ENCODE measurements around the gene MAN2B2.

MAN2B2 gene

DNA sequence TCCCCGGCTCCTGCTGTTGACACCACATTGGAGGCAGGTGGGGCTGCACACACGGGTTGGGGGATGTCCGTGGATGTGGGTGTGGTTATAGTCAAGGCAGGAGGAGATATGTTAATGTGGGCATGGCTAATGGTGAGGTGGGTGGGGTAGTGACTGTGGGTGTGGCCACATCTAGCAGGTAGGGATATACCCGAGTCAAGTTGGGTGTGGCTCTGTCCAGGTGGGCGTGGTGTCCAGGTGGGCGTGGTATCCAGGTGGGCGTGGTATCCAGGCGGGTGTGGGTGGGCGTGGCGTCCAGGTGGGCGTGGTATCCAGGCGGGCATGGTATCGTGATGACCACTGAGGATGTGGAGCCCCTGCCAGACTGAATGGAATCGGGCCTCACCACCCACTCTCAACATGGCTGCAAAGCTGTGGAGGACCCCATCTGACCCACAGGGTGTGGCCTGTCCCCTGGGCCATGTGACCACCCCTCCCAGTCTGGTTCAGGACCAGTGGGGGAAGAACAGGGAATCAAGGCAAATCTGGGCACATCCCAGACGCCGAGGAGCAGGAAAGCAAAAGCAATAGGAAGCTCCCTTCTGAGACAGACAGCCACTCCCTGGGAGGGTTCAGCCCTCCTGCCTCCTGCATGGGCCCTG lies 21.0 kb downstream of the MAN2B2 start:
- no peak for DNase-seq (ENCODE audit: low spot score)

DNA sequence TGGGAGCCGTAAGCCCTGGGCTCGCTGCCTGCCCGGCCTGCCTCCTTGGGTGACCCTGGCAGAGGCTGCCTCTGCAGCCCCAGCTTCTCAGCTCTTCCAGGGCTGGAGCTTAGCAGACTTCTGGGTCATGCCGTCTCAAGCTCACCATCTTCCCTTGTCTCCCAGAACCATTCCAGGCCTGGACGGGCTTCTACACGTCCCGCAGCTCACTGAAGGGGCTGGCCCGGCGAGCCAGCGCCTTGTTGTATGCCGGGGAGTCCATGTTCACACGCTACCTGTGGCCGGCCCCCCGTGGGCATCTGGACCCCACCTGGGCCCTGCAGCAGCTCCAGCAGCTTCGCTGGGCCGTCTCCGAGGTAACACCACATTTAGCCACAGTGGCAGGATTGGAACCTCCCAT lies 22.0 kb downstream of the MAN2B2 start:
- no peak for DNase-seq (ENCODE audit: low spot score)

DNA sequence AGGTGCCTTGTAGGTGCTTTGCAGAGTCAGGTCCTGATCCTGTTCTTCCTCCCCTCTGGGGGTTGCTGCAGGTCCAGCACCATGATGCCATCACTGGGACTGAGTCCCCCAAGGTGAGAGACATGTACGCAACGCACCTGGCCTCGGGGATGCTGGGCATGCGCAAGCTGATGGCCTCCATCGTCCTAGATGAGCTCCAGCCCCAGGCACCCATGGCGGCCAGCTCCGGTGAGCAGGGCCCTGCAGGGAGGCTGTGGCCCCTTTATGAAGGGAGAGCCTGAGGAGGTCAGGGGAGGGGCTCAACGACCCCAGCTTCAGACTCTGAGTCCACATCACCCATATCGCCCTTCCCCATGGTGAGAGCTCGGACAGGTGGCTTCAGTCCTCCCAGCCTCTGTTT lies 23.1 kb downstream of the MAN2B2 start:
- DNase-seq (ENCODE audit: low spot score), result no peak

DNA sequence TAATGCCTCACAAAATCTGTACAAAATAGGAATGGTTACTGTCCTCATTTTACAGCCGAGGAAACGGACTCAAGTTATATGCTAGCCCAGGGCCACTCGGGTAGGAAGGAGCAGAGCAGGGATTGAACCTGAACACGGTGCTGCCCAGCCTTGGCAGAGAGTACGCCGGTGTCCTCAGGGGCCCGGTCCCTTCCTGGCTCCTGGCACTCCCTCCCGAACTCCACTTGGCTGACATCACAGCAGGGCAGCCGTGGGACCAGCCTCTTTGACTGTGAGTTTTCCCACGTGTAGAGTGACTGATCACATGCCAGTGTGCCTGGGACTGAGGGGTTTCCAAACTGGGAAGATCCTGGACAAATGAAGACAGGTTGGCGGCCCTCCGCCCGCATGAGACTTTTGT lies 23.7 kb downstream of the MAN2B2 start:
- DNase-seq (ENCODE audit: low spot score), result no peak

DNA sequence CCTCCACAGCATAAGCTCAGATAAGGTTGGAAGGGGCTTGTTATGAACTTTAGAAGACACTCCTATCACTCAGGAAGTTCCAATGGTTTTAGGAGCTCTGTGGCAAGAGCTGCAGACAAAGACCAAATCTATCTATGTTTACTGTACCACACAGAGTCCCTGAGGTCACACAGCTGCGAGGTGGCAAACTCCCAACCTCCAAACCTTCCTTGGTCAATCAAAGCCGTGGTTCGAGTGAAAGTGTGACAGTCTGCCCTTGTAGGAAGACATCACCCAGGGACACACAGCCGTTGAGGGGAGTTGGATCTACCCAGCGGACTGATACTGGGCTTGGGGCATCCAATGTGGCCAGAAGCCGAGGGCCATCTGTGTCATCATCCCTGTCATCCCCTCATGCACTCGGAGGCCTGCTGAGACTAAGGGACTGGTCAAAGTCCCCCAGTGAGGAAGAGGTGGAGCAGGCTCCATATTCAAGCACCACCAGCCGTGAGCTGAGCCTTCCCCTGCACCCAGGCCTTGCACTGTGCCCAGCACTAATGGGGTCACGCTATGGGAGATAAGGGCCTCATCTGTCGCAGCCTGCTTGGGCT lies 26.8 kb downstream of the MAN2B2 start:
- DNase-seq (ENCODE audit: low spot score), result no peak

DNA sequence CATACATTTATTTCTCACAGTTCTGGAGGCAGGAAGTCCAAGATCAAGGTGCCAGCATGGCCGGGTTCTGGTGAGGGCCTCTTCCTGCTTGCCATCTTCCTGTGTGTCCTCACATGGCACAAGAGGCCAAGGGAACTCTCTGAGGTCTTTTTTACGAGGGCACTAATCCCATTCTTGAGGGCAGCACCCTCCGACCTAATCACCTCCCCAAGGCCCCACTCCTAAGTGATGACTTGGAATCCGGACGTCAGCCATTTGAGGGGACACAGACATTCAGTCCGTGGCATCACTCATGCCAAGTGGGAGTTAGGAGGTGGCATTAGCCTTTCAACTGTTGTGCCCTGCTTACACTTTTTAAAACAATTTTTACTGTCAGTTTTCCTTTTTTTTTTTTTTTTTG lies 27.3 kb downstream of the MAN2B2 start:
- DNase-seq (ENCODE audit: low spot score), result no peak

DNA sequence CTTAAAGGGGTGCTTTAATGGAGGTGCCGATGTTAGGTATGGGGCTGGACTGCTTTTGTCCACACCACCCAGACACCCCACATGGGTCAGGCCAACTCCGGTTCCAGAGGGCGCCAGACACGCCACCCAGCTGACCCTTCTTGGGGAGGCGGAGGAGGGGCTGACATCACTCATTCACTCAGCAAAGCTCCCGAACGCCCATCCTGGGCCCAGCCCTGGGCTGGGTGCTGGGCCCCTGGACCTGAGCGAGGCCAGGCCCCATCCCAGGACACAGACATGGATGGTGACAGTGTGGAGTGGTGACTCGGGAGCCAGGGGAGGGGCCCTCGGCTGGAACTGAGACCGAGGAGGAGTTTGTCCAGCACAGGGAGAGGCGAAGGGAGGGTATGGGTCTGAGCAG lies 28.1 kb downstream of the MAN2B2 start:
- no peak for DNase-seq (ENCODE audit: low spot score)

DNA sequence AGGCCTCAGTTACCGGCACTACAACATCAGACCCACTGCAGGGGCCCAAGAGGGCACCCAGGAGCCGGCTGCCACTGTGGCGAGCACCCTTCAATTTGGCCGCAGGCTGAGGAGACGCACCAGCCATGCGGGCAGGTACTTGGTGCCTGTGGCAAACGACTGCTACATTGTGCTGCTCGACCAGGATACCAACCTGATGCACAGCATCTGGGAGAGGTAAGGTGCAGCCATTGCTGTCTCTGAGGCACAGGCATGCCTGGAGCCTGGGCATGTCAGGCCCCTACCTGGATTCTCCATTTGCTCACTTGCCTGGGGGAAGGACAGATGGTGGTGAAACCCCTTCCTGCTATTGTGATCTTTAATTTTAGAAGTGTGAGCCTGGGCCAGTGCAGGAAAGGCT lies 30.1 kb downstream of the MAN2B2 start:
- DNase-seq (ENCODE audit: low spot score), result no peak

DNA sequence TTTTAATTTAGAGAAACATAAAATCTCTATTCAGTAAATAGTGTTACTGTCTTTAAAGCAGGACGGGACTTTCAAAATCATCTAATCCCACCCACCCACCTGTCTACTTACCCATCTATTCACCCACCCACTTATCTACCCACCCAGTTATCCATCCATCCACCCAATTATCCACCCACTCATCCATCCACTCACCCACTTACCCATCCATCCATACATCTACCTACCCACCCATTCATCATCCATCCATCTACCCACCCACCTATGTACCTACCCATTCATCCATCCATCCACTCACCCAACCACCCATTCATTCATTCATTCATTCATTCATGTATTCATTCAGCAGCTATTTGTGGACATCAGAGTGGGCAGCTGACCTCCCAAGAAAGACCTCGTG lies 30.6 kb downstream of the MAN2B2 start:
- no peak for DNase-seq (ENCODE audit: low spot score)

DNA sequence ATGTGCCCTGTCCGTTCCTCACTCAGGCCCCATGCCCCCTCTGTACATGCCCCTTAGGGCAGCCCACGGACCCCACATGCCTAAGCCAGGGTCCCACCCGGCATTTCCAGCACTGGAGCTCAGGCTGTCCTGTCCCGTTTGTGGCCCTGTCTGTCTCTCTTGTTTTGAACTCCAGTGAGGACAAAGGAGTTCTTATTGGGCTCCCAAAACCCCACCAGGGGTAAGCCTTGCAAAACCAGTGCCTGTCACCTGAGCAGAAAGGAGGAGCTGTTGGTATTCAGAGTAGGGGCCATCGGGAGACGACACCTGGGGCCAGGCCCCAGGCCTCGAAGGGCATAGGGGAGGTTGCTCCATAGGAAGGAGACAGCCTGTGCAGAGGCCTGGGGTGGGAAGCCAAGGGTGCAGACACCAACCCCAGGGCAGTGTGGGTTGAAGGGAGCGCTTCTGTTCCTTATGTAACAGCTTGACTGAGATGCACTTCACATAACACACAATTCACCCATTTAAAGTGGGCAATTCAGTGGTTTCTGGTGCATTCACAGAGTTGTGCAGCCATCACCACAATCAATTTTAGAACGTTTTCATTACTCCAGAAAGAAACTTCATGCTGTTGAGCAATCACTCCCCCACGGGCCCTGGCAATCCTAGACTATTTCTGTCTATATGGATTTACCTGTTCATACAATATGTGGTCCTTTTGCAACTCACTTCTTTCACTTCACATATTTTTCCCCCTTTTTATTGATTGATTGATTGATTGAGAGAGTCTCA lies 31.7 kb downstream of the MAN2B2 start:
- no peak for DNase-seq (ENCODE audit: low spot score)

DNA sequence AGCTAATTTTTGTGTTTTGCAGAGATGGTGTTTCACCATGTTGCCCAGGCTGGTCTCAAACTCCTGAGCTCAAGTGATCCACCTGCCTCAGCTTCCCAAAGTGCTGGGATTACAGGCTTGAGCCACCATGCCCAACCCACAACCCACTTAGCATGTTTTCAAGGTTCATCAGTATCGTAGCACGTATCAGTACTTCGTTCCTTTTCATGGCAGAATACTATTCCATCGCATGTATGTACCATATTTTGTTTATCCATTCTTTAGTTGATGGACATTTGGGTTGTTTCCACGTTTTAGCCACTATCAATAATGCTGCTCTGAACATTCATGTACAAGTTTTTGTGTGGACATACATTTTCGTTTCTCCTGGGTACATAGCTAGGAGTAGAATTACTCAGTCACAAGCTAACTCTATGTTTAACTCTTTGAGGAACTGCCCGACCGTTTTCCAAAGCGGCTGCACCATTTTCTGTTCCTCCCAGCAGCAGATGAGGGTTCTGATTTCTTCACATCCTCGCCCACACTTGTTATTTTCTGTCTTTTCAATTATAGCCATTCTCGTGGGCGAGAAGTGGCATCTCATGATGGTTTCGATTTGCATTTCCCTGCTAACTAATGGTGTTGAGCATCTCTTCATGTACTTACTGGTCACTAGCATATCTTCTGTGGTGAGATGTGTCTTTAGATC lies 32.5 kb downstream of the MAN2B2 start:
- no peak for DNase-seq (ENCODE audit: low spot score)

DNA sequence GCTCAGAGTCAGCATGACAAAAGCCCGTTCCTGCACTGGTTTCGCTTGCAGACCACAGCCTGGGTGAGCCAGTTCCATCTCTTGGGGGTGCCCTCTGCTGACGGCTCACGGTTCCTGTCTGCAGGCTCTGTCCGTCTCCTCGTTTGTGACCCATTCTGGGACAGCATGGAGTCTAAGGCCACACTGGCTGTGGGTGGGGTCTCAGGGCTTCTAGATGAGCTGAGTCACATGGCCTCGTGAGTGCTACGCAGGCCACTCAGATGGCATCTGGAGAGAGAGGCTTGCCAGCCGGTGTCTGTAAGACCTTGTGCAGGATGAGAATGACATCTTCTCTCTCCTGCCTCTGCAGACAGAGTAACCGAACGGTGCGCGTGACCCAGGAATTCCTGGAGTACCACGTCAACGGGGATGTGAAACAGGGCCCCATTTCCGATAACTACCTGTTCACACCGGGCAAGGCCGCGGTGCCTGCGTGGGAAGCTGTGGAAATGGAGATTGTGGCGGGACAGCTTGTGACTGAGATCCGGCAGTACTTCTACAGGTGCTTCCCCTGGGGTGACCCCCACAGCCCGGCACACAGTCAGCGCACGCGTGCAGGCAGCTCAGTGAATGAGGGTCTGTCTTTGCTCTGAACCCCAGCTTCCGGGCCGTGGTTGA lies 33.9 kb downstream of the MAN2B2 start:
- DNase-seq (ENCODE audit: low spot score), result no peak

DNA sequence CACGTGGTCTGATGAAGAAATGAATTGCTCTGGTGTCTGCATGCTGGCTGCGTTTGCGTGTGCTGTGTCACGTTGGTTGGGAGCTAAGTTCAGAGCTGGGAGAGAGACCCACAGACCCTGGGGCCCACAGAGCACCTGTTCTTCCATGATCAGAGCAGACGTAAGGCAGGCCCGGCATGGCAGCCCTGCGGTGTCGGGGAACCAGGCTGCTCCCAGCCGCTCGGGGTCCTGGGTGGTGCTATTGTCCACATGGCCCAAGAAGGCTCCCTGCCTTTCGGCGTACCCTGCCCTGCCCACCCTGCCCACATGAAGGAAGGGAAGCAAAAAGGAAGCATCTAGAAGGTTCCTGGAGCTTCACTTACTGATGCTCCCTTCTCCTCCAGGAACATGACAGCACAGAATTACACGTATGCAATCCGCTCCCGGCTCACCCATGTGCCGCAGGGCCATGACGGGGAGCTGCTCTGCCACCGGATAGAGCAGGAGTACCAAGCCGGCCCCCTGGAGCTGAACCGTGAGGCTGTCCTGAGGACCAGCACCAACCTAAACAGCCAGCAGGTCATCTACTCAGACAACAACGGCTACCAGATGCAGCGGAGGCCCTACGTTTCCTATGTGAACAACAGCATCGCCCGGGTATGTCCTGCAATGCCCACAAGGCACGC lies 34.6 kb downstream of the MAN2B2 start:
- no peak for DNase-seq (ENCODE audit: low spot score)

DNA sequence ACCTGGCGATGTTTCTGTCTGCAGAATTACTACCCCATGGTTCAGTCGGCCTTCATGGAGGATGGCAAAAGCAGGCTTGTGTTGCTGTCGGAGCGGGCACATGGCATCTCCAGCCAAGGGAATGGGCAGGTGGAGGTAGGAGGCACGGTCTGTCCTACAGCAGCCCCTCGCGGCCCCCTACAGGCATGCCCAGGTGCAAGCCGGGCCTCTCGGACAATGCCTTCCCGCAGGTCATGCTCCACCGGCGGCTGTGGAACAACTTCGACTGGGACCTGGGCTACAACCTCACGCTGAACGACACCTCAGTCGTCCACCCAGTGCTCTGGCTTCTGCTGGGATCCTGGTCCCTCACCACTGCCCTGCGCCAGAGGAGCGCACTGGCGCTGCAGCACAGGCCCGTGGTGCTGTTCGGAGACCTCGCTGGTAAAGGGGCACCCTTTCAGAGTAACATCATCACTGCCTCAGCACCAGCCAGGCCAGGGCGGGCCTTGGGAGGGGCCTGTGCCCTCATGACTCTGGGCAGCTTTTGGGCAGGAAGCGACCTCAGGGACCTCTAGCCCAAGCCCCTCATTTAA lies 36.0 kb downstream of the MAN2B2 start:
- DNase-seq (ENCODE audit: low spot score), result no peak

DNA sequence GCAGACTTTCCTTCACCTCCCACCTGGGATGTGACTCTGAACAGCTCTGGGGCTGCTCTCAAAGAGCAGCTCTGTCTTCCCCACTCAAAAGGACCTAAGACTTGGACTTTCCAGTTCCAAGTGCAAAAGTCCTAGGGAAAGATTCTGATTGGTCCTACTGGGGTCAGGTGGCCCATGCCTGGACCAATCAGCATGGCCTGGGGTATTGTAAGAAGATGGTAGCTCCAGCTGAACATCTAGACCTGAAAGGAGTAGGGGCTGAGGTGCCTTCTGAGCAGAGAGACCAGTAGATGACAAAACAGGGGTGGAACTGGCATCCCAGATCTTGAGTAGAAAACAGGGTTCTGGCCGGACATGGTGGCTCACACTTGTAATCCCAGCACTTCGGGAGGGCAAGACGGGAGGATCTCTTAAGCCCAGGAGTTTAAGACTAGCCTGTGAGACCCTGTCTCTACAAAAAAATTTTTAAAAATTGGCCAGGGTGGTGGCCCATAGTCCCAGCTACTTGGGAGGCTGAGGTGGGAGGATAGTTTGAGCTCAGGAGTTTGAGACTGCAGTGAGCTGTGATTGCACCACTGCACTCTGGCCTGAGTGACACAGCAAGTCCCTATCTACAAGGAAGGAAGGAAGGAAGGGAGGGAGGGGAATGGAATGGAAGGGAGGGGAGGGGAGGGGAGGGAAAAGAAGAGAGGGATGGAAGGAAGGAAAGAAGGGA lies 38.1 kb downstream of the MAN2B2 start:
- no peak for DNase-seq (ENCODE audit: low spot score)

DNA sequence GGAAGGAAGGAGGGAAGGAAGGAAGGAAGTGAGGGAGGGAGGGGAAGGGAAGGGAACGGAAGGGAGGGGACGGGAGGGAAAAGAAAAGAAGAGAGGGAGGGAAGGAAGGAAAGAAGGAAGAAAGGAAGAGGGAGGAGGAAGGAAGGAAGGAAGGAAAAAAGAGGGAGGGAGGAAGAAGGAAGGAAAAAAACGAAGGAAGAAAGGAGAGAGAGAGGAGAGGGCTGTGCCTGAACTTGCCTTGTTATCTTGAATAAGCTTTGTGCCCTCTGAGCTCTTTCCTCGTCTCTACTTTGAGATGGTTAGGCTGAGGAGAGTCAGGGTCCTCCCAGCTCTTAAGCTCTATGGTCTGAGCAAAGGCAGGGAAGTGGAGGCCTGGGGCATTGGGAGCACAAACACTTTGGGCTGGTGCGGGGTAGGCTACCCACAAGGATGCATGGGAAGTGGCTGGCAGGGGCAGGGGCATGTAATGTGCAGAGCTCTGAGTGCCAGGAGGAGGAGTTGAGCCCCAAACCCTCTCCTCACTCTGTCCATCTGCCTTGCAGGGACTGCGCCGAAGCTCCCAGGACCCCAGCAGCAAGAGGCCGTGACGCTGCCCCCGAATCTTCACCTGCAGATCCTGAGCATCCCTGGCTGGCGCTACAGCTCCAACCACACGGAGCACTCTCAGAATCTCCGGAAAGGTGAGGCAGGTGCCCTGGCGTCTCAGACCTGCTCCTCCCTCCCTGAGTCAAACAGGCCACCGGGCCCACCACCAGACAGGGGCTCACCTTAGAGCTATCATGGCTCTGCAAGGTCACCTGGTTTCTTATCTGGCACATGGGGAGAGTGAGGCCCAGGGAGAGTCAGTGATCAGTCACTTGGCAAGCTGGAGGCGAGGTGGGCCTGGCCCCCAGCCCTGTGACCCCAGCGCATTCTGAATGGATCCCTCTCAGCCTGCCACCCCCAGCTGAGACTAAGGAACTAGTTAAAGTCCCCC lies 39.0 kb downstream of the MAN2B2 start:
- no peak for DNase-seq (ENCODE audit: low spot score)

DNA sequence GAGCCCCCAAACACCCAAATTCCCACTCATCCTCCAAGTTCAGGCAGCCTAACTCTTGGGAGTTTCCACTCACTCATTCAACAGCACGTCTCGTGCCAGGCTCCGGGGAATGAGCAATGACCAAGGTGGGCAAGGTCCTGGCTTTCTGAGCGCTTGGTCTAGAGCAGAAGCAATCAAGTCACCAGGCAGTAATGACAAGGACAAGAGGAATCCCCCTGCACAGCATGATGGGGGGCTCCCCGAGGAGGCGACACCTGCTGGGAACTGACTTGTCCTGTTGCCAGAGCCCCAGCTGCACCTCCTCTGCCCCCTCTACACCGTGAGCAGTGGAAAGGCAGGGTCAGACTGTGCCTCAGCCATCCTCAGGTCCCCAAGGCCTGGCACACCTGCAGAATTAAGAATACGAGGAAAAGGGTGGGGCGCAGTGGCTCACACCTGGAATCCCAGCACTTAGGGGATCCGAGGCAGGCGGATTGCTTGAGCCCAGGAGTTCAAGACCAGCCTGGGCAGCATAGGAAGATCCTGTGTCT lies 39.8 kb downstream of the MAN2B2 start:
- no peak for DNase-seq (ENCODE audit: low spot score)

DNA sequence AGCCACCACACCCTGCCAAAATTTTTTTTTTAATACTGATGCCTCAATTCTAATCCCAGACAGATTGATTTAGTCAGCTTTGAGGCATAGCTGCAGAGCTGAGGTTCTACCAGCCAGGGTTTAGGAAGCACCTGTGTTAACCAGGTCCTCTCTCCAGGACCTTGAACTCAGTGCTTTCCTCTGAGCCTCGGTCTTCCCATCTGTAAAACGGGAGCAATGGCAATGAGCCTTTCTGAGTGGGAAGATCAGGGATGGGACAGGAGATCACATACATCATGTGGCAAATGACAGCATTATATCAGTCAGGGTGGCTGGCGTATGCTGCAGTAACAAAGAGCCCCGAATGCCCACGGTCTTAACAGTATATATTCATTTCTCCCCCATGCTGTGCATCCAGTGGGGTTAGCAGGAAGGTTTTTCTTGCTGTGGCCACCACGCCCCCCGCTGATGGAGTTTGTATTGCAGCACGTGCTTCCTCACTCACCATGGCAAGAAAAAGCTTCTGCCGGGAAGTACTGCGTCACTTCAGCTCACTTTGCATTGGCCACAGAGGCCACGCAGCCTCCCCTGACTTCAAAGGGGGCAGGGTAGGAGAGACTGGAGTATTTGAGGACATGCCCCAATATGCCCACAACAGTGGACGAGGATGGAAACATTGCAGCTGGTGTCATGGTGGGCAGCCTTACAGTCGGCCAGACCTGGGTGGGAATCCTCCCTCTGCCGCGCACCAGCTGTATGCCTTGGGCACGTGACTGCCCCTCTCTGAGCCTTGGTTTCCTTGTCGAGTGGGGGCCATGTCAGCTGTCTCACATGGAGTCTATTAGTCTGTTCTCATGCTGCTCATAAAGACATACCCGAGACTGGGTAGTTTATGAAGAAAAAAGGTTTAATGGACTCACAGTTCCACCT lies 41.4 kb downstream of the MAN2B2 start:
- DNase-seq (ENCODE audit: low spot score), result no peak

All from AG08395 (cell line).